Activated CD4-positive, alpha-beta memory T cell treated with anti-CD3 and anti-CD28 coated beads for 36 hours (primary cell): ENCODE results near the gene GINS2. TPM values are rescaled to one million over a fixed set of nuclear protein-coding genes. Genes with fewer than 3 reads are reported as not detected.

Source experiments
- CTCF ChIA-PET: fragments of 350-600 bp; sonication (Branson Sonifier 250); formaldehyde crosslinking; loops from one replicate; lab custom pipeline; 2021; ENCODE audit warnings: antibody characterized with exemption, inconsistent platforms; lab: Charles Lee
- POLR2A ChIA-PET: fragments of 350-600 bp; sonication (Branson Sonifier 250); formaldehyde crosslinking; loops from one replicate; lab custom pipeline; 2021; ENCODE audit warnings: antibody characterized with exemption; lab: Charles Lee
- DNase-seq: peaks from one replicate; pipeline ENCODE4 v3.0.0-alpha.2; 2020
- H3K27ac Mint-ChIP-seq: one replicate; pipeline ENCODE4 v1.8.0; 2021; ENCODE audit warnings: mixed read lengths
- H3K27me3 Mint-ChIP-seq: one replicate; pipeline ENCODE4 v1.8.0; 2021; ENCODE audit warnings: mixed read lengths
- H3K36me3 Mint-ChIP-seq: one replicate; pipeline ENCODE4 v1.8.0; 2021; ENCODE audit warnings: mixed read lengths
- H3K4me1 Mint-ChIP-seq: one replicate; pipeline ENCODE4 v1.8.0; 2021; ENCODE audit warnings: low read depth, mixed read lengths
- H3K4me3 Mint-ChIP-seq: one replicate; pipeline ENCODE4 v1.8.0; 2021; ENCODE audit warnings: mild to moderate bottlenecking, mixed read lengths
- H3K9me3 Mint-ChIP-seq: one replicate; pipeline ENCODE4 v1.8.0; 2021; ENCODE audit warnings: mixed read lengths
- intact Hi-C: fragments of 100-400 bp; cut with micrococcal nuclease; formaldehyde crosslinking; loops from one replicate; pipeline ENCODE4 v1.15.1; 2023
- total RNA-seq, 2 experiments: library from RNA; stranded (reverse); gene quantifications; one replicate each; pipeline ENCODE4 v1.2.3, GENCODE V29; 2021

The GINS2 gene
- total RNA-seq, 2 experiments from 2014 or later = 66.9 to 67.8 TPM

DNA sequence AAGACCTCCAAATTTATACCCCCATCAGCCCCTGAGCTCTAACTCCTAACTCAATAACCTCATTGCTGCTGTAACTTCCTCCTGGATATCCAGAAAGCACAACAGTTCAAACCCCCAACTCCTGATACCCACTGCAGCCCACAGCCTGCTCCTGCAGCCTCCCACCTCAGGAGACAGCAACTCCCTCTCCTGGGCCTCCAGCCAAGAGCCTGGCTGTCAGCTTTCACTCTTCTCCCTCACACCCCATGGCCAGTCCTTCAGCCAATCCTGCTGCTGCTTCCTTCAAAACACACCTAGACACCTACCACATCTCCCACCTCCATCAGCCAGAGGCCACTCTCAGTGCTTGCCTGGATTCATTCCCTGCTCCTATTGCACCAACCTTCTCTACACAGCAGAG, 5.4 kb downstream of the GINS2 start:
- Mint-ChIP-seq H3K4me1 (peaks cover 22% of the 10 kb centered on the region), H3K9me3 (no peaks in the 10 kb centered on the region), H3K27ac (no peak overlapping the region), H3K36me3 (peaks cover 43% of the 10 kb centered on the region), H3K4me3 (no peak overlapping the region), H3K27me3 (no peaks in the 10 kb centered on the region)
- no peak for DNase-seq
- intact Hi-C loops = no loop called here
- ChIA-PET CTCF (interaction anchor here (1.2 kb wide), 1 partner anchor 25 kb away, joined by 3 read pairs; no protein-coding TSS in a partner anchor), POLR2A (interaction anchor here (0.6 kb wide), 1 partner anchor 64 kb away, joined by 5 read pairs; no protein-coding TSS in a partner anchor)

DNA sequence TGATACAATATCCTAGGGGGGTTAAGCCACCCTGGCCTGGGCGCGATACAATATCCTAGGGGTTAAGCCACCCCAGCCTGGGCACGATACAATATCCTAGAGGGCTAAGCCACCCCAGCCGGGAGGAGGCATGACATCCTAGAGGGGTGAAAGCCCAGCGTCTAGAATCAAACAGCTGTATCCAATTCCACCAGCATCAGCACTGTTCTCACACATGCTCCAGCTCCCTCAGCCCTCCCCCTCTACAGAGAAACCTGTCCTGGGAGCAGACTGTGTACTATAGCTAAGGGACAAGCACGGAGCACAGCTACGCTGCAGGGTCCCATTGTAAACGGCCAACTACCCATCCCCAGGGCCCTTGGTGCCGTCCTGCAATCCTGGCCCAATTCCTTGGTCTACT, 6.2 kb downstream of the GINS2 start:
- H3K36me3 Mint-ChIP-seq = peaks cover 46% of the 10 kb centered on the region
- intact Hi-C loops = no loop called here
- no peak overlapping the region for H3K4me3 Mint-ChIP-seq
- H3K4me1 Mint-ChIP-seq = peaks cover 23% of the 10 kb centered on the region
- DNase-seq = no peak
- H3K9me3 Mint-ChIP-seq = no peaks in the 10 kb centered on the region
- H3K27me3 Mint-ChIP-seq = no peaks in the 10 kb centered on the region
- H3K27ac Mint-ChIP-seq = no peak overlapping the region
- ChIA-PET POLR2A (no interaction called here), CTCF (interaction anchor here (0.7 to 1.2 kb wide), 2 partner anchors 24 to 290 kb away, joined by 3 read pairs; no protein-coding TSS in a partner anchor)

GRCh38 chr16:85681255-85681654, 7.5 kb downstream of the GINS2 start:
- no peak overlapping the region for H3K4me3 Mint-ChIP-seq
- ChIA-PET POLR2A (no interaction called here), CTCF (no interaction called here)
- intact Hi-C loops = no loop called here
- H3K9me3 Mint-ChIP-seq = no peaks in the 10 kb centered on the region
- no peak for DNase-seq
- peaks cover 41% of the 10 kb centered on the region for H3K36me3 Mint-ChIP-seq
- peaks cover 16% of the 10 kb centered on the region for H3K4me1 Mint-ChIP-seq
- H3K27me3 Mint-ChIP-seq = no peaks in the 10 kb centered on the region
- no peak overlapping the region for H3K27ac Mint-ChIP-seq

DNA sequence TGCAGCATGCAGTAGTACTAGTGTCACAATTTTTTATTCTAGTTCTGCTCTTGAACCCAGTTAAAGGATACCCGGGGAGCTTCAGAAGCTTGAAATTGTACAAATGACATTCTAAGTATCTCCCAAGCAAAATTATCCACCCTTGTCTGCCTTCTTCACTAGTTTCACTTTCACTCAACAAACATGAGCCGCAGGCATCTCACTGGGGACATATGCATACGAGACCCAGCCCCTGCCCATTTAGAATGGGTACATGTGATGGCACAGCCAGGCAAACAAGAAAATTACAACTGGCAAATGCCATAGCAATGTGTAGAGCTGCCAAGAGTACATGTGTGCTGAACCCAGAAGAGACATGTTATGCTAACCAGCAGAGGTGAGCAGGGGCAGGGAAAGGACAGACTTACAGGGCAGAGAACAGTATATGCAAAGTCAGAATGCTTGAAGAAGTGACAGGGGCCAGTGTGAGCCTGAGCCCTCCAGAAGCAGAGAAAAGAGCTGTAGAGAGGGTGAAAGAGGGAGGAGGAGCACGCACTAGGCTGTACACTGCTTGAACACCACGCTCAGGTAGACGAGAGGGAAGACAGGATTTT, 8.3 kb downstream of the GINS2 start:
- Mint-ChIP-seq H3K4me1 (peaks cover 16% of the 10 kb centered on the region), H3K36me3 (peaks cover 44% of the 10 kb centered on the region), H3K9me3 (no peaks in the 10 kb centered on the region), H3K4me3 (no peak overlapping the region), H3K27ac (no peak overlapping the region), H3K27me3 (no peaks in the 10 kb centered on the region)
- DNase-seq = no peak
- POLR2A ChIA-PET = no interaction called here
- CTCF ChIA-PET = no interaction called here
- intact Hi-C loops = no loop called here

DNA sequence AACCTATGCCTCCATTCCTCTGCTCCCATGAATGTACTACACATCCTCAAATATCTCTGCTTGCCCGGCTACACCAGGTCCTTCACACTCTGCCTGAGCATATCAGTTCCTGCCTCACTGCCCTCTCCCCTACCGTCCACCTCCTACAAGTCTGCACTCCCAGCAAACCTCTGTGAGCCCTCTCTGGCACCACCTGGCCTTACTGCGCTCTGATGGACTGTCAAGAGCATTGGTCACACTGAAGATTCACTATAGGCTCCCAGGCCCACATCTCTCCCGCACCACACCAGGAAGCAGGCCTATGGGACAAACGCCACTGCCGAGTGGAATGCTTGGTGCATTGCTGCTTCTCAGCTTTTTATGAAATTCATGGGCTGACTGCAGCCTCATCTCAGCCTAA, 8.9 kb downstream of the GINS2 start:
- Mint-ChIP-seq H3K4me3 (no peak overlapping the region), H3K9me3 (no peaks in the 10 kb centered on the region), H3K27me3 (no peaks in the 10 kb centered on the region), H3K36me3 (peaks cover 49% of the 10 kb centered on the region), H3K27ac (no peak overlapping the region), H3K4me1 (peaks cover 20% of the 10 kb centered on the region)
- ChIA-PET POLR2A (no interaction called here), CTCF (interaction anchor here (1.0 to 1.2 kb wide), 2 partner anchors 64 to 152 kb away, joined by 3 read pairs; no protein-coding TSS in a partner anchor)
- intact Hi-C loops = no loop called here
- DNase-seq = no peak

DNA sequence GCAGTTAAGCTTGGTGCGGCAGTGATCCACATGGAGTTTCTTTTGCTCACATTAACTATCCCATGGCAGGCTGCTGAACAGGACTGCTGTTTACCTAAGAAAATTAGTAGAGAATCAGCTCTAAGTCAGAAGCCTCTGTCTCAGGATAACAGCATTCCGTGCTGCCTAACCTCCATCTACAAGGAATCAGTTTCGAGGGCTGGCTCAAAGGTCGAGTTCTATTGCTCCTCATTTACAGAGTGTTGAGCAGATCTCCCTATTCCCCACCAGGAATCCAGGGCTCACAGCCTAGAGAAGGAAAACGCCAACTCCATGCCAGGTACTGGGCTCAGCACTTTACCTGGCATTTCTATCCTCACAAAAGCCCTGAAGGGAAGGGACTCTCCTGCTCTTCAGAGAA, 9.9 kb downstream of the GINS2 start:
- Mint-ChIP-seq H3K4me1 (peaks cover 22% of the 10 kb centered on the region), H3K36me3 (peaks cover 48% of the 10 kb centered on the region), H3K9me3 (no peaks in the 10 kb centered on the region), H3K27ac (no peak overlapping the region), H3K4me3 (no peak overlapping the region), H3K27me3 (no peaks in the 10 kb centered on the region)
- DNase-seq = no peak
- POLR2A ChIA-PET = no interaction called here
- CTCF ChIA-PET = interaction anchor here (0.9 to 1.2 kb wide), 2 partner anchors 63 to 248 kb away, joined by 3 read pairs; no protein-coding TSS in a partner anchor
- intact Hi-C loops = no loop called here

GRCh38 chr16:85678016-85678415, 10.7 kb downstream of the GINS2 start:
- Mint-ChIP-seq H3K4me1 (peaks cover 22% of the 10 kb centered on the region), H3K27me3 (no peaks in the 10 kb centered on the region), H3K4me3 (no peak overlapping the region), H3K27ac (no peak overlapping the region), H3K9me3 (no peaks in the 10 kb centered on the region), H3K36me3 (peaks cover 41% of the 10 kb centered on the region)
- CTCF ChIA-PET = interaction anchor here (2.6 kb wide), 1 partner anchor 19 kb away, joined by 9 read pairs; no protein-coding TSS in a partner anchor
- intact Hi-C loops = no loop called here
- POLR2A ChIA-PET = no interaction called here
- no peak for DNase-seq

DNA sequence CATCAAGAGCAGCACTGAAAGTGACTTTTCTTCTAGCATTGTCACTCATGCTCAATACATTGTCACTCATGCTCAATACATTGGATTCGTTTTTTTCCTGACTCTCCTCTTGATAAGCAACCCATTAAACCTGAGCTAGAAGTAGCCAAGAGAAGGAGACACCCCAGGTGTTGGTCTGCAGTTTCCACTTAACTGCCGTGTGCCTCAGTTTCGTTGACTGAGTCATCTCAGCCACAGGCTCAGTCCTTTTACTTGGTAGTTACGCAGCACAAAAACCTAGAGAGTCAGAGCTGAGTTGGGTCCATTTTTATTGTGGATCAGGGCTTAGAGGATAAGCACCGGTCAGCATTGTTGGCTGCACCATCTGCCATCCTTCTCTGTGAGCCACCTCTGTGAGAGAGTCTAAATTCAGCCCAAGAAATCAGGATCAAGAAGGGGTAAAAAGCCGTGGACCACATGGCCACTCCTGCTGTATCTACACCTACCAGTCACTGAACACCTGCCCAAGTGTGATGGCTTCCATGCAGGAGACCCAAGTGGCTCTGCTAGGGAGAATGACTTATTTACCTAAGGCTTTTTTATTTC, 11.3 kb downstream of the GINS2 start:
- ChIA-PET POLR2A (no interaction called here), CTCF (interaction anchor here (2.6 kb wide), 1 partner anchor 19 kb away, joined by 9 read pairs; no protein-coding TSS in a partner anchor)
- H3K36me3 Mint-ChIP-seq = peaks cover 44% of the 10 kb centered on the region

GRCh38 chr16:85676466-85676865, 12.3 kb downstream of the GINS2 start:
- H3K27me3 Mint-ChIP-seq = no peaks in the 10 kb centered on the region
- no peak overlapping the region for H3K27ac Mint-ChIP-seq
- peaks cover 49% of the 10 kb centered on the region for H3K36me3 Mint-ChIP-seq
- ChIA-PET POLR2A (no interaction called here), CTCF (interaction anchor here (1.6 to 2.6 kb wide), 2 partner anchors 18 to 61 kb away, joined by 4 to 9 read pairs; no protein-coding TSS in a partner anchor)
- DNase-seq = no peak
- peaks cover 22% of the 10 kb centered on the region for H3K4me1 Mint-ChIP-seq
- intact Hi-C loops = no loop called here
- no peak overlapping the region for H3K4me3 Mint-ChIP-seq
- H3K9me3 Mint-ChIP-seq = no peaks in the 10 kb centered on the region

More for the DNA sequence above, 11.3 kb downstream of the GINS2 start:
- DNase-seq = no peak
- no peaks in the 10 kb centered on the region for H3K27me3 Mint-ChIP-seq
- H3K4me3 Mint-ChIP-seq = no peak overlapping the region
- H3K9me3 Mint-ChIP-seq = no peaks in the 10 kb centered on the region
- intact Hi-C loops = no loop called here
- peaks cover 22% of the 10 kb centered on the region for H3K4me1 Mint-ChIP-seq
- H3K27ac Mint-ChIP-seq = no peak overlapping the region

DNA sequence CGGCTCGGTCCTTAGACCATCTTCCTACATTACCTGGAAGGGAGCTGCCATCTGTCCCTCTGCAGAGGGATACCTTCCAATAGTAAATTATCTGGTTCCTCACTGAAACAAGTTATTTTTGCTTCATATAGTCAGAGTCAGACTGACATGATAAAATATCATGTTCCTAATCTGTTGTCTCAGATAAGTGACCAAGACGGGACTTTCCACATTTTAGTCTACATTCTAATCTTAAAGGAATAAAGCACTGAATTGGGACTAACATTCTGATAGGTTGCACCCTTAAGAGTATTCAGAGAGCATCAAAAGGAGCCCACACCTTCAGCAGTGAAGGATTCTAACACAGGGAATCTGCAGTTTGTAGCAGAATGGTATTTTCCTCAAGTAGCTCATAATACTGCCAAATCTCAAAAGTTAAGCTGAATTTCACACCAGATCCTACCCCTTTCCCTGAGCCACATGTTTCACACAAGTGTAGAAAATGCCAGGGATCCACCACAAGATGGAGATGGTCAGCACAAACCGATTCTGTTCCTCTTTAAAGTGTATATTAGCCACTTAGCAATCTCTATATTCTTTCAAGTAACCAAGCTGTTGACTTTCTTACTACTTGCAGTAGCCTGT, 13.4 kb downstream of the GINS2 start:
- H3K36me3 Mint-ChIP-seq = peaks cover 44% of the 10 kb centered on the region
- CTCF ChIA-PET = interaction anchor here (1.6 to 2.6 kb wide), 2 partner anchors 17 to 60 kb away, joined by 4 to 9 read pairs; no protein-coding TSS in a partner anchor
- intact Hi-C loops = no loop called here
- no peak overlapping the region for H3K4me3 Mint-ChIP-seq
- H3K27ac Mint-ChIP-seq = no peak overlapping the region
- no peaks in the 10 kb centered on the region for H3K9me3 Mint-ChIP-seq
- peaks cover 14% of the 10 kb centered on the region for H3K4me1 Mint-ChIP-seq
- POLR2A ChIA-PET = no interaction called here
- no peak for DNase-seq
- H3K27me3 Mint-ChIP-seq = no peaks in the 10 kb centered on the region

DNA sequence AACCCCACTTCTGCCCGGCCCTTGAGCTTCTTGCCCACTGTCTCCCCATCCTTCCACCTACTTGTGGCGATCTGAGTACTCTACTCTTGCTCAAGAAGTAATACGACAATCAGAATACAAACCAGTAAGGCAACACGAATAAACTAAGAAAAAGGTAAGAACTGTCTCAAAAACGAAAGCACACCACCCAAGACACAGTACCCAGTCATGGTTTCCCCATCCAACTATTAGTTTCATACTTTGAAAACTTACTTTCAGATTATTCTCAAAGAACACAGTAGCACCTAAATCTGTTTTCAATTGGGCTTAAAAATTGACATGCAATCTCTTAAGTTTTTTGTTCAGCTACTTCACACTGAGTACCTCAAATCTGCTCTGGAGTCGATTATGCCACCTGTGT, 13.9 kb downstream of the GINS2 start:
- Mint-ChIP-seq H3K36me3 (peaks cover 46% of the 10 kb centered on the region), H3K27me3 (no peaks in the 10 kb centered on the region), H3K4me1 (peaks cover 12% of the 10 kb centered on the region), H3K27ac (peak overlapping the region; percentile 43), H3K4me3 (no peak overlapping the region), H3K9me3 (no peaks in the 10 kb centered on the region)
- no peak for DNase-seq
- intact Hi-C loops = no loop called here
- ChIA-PET POLR2A (no interaction called here), CTCF (interaction anchor here (3.3 kb wide), 1 partner anchor 16 kb away, joined by 16 read pairs; no protein-coding TSS in a partner anchor)

DNA sequence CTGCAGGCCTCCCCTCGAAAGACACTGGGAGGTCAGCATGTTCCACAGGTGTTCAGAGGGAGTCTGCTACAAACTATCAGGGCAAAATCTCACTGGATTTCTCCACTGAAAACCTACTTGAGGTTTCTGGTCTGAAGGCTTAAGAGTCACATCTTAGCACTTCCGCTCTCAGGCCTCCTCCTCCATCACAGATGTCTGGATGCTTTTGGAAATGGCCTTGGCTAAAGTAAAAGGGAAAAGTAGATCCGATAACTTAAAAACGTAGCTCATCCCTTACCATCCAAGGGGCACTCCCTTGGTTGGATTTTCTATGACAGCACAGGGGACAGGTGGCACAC, 14.4 kb downstream of the GINS2 start:
- ChIA-PET POLR2A (no interaction called here), CTCF (interaction anchor here (3.3 kb wide), 1 partner anchor 15 kb away, joined by 16 read pairs; no protein-coding TSS in a partner anchor)
- H3K27me3 Mint-ChIP-seq = no peaks in the 10 kb centered on the region
- no peak overlapping the region for H3K4me3 Mint-ChIP-seq
- H3K36me3 Mint-ChIP-seq = peaks cover 44% of the 10 kb centered on the region
- no peaks in the 10 kb centered on the region for H3K9me3 Mint-ChIP-seq
- intact Hi-C loops = no loop called here
- H3K27ac Mint-ChIP-seq = no peak overlapping the region
- no peak for DNase-seq
- H3K4me1 Mint-ChIP-seq = peaks cover 12% of the 10 kb centered on the region
